ENCODE data around the gene SLITRK2.

Gene SLITRK2
- 0 reads per million in 2 experiments for total RNA-seq

GRCh38 chrX:145817331-145818185, at the start of gene SLITRK2:
SLITRK2 (plus strand) TSS chrX:145817829; CDS start chrX:145822426, 4,597 bp downstream.
- no peak for DNase-seq (ENCODE audit: low read depth)

- no peak for DNase-seq (ENCODE audit: low read depth)
Measured at GRCh38 chrX:145773006-145773405, 44.6 kb upstream of the SLITRK2 start.

DNA sequence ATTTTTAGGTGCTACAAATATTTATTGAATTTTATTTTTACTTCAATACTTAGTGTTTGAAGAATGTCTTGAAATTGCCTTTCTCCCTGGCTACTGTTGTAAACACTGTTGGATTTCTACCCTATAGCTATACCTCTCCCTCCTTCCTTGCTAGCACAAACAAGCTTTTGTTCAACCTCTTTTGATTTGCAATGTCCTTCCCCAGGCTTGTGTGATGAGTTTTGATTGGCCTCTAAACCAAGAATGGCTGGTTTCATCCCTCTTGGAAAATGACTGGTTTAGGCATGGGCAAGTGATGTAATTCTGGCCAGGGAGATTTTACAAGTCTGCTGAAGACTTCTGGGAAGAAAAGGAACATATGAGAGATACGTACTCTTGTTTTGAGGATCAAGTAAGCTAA, 25.3 kb upstream of the SLITRK2 start:
- DNase-seq (ENCODE audit: low read depth) = no peak

GRCh38 chrX:145803508-145803907, 14.1 kb upstream of the SLITRK2 start:
- no peak for DNase-seq (ENCODE audit: low read depth)

GRCh38 chrX:145813081-145813480, 4.5 kb upstream of the SLITRK2 start:
- DNase-seq (ENCODE audit: low read depth) = no peak

DNA sequence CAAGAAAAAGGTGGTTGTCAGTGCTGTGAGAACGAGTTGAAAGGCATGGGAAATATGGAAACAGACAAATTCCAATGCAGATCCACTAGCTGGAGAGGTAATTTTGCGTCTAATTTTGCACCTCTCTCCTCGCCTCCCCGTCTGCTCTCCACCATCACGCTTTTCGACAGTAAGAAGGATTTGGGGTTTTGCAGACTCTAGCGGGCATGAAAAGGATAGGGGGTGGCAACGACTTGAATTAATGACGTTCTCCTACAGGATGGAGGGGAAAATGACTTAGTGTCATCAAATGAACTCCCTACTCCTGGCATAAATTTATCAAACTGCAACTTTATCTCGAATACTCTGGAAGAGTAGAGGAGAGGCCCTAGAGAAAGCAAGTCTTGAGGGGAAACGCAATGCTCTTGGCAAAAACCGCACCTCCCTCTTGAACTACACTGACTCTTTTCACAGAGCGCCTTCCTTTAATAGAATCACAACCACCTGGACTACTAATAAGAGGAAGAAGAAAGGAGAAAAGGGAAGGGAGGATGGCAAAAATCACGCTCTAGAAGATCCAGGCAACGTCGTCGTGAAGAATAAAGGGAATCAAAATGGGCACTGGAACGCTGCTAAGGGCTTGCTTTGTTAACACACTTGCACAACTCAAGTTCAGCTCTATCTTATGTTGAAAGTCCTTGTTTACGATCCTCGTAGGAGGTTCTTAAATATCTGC, 871 bp upstream of the SLITRK2 start:
- DNase-seq (ENCODE audit: low read depth) = no peak

- DNase-seq (ENCODE audit: low read depth) = no peak
Measured at GRCh38 chrX:145818186-145819113, 821 bp downstream of the SLITRK2 start.

DNA sequence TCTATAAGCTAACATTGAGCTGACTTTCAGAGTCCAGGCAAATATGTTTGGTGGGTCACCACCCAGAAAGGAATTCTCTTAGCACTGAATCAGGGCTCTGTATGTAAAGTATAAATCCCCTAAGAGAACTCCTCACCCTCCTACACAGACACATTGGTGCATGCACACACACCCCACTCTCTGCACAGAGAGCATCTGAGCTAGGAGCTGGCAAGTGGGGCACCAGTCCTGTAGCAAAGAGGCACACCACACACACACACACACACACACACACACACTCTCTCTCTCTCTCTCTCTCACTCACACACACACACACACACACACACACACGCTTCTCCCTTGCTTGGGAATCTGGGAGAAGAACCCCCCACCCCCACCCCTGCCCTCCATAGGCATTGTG, 3.2 kb downstream of the SLITRK2 start:
- DNase-seq (ENCODE audit: low read depth) = no peak

GRCh38 chrX:145821291-145821897, 3.8 kb downstream of the SLITRK2 start:
- DNase-seq (ENCODE audit: low read depth) = no peak

GRCh38 chrX:145821898-145822571, 4.4 kb downstream of the SLITRK2 start:
- DNase-seq (ENCODE audit: low read depth) = no peak

DNA sequence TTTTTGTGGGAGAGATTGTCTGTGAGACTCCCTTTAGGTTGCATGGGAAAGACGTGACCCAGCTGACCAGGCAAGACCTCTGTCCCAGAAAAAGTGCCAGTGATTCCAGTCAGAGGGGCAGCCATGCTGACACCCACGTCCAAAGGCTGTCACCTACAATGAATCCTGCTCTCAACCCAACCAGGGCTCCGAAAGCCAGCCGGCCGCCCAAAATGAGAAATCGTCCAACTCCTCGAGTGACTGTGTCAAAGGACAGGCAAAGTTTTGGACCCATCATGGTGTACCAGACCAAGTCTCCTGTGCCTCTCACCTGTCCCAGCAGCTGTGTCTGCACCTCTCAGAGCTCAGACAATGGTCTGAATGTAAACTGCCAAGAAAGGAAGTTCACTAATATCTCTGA, 5.5 kb downstream of the SLITRK2 start:
- no peak for DNase-seq (ENCODE audit: low read depth)

- DNase-seq (ENCODE audit: low read depth) = no peak
Measured at GRCh38 chrX:145825896-145826295, 8.3 kb downstream of the SLITRK2 start.

DNA sequence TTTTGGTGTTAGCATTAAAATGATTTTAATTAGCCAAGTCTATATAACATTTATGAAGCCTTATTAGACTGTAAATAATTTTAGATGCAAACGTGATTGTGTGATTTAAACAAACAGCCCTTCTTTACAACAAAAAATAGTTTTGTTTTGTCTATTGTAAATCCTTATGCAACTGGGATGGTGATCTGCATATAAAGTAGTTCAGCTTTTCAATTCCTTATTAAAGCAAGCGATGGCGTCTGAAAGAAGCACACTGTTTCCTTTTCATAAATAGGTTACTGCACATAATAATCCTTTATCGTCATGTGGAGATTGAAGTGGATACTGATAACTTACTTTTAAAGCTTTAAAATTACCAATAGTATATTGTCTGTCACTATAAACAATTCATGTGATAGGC, 8.8 kb downstream of the SLITRK2 start:
- DNase-seq (ENCODE audit: low read depth) = no peak

GRCh38 chrX:145832796-145833195, 15.2 kb downstream of the SLITRK2 start:
- no peak for DNase-seq (ENCODE audit: low read depth)

DNA sequence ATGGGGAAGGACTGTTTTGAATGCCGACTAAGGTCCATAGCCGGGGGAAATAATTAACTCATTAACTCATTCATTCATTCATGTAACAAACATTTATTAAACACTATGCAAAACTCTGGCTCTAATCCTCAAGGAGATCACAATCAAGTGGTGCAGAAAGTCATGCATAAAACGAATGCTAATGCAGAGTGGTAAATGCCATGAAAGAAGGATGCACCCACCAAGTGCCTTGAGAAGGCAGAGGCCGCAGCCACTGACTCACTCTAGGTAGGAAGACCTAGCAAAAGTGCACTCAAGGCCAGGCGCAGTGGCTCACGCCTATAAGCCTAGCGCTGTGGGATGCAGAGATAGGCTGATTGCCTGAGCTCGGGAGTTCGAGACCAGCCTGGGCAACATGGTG, 22.9 kb downstream of the SLITRK2 start:
- DNase-seq (ENCODE audit: low read depth) = no peak

DNA sequence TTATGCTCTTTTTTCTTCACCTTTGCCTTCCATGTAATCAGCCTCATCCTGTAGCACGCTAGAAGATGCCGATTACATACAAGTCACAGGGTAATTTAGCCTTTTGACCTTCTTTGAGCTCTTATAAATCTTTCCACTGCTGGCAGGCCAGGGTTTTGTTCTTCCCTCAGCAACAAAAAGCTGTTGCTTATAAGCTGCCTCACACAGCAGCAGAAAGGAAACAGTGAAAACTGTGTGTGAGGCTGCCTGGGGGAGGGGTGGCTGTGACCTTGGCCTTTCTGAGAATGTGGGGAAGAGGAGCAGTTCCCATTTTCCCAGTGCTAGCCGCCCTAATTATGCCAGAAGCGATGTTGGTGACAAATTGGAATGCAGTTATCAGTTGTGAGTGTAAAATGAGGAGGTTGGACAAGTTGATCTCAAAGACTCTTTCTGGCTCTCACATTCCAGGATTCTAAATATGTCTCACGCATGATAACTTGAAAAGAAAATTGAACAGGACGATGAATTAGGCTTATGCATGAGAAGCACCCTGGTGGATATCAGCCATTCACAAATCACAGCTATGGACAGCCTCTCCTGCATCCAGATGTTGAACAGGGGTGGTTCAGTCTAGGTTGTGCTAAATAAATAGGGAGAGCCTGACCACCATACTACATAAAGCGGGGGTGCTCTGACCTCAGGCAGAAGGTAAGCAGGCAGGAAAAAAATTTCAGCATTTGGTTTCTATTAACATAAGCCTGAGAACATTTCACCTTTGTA, 25.7 kb downstream of the SLITRK2 start:
- no peak for DNase-seq (ENCODE audit: low read depth)

GRCh38 chrX:145844886-145845285, 27.3 kb downstream of the SLITRK2 start:
- no peak for DNase-seq (ENCODE audit: low read depth)

GRCh38 chrX:145848448-145848847, 30.8 kb downstream of the SLITRK2 start:
- DNase-seq (ENCODE audit: low read depth) = no peak

DNA sequence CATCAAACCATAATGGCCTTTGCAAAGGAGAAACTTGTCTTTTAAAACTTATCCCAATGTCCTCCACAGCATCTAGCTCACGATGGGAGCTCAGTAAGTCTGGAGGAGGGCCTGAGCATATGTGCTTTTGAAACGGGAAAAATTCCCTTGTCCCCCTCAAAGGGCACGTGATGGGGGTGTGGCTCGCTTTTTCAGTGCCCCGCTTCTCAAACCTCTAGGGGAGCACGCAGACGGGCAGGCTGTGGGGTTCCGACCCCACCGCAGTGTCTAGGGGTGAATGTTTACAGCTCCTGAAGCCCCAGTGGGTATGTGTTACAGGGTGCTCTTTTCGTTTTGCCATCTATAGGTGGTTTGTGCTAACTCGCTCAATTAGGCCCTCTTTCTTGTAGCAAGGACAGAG, 31.2 kb downstream of the SLITRK2 start:
- no peak for DNase-seq (ENCODE audit: low read depth)

DNA sequence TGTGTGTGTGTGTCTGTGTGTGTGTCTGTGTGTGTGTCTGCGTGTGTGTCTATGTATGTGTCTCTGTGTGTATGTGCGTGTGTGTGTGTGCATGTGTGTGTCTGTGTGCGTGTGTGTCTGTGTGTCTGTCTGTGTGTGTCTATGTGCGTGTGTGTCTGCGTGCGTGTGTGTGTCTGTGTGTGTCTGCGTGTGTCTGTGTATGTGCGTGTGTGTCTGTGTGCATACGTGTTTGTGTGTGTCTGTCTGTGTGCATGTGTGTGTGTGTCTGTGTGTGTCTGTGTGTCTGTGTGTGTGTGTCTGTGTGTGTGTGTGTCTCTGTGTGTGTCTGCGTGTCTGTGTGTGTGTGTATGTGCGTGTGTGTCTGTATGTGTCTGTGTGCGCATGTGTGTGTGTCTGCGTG, 35.6 kb downstream of the SLITRK2 start:
- no peak for DNase-seq (ENCODE audit: low read depth)
